GM18499 (cell line): Measurements from ENCODE around the gene OR51B2.
A peak's percentile ranks its signal among the peaks of the same experiment; 100 is the strongest.

Experiments used
- ATAC-seq: cut with Tn5 transposase; IDR thresholded peaks from one replicate; pipeline ENCODE4 v1.9.1; 2021; ENCODE audit warnings: moderate number of reproducible peaks; ENCODE audit not compliant: insufficient read depth, unreplicated experiment

The OR51B2 gene

DNA sequence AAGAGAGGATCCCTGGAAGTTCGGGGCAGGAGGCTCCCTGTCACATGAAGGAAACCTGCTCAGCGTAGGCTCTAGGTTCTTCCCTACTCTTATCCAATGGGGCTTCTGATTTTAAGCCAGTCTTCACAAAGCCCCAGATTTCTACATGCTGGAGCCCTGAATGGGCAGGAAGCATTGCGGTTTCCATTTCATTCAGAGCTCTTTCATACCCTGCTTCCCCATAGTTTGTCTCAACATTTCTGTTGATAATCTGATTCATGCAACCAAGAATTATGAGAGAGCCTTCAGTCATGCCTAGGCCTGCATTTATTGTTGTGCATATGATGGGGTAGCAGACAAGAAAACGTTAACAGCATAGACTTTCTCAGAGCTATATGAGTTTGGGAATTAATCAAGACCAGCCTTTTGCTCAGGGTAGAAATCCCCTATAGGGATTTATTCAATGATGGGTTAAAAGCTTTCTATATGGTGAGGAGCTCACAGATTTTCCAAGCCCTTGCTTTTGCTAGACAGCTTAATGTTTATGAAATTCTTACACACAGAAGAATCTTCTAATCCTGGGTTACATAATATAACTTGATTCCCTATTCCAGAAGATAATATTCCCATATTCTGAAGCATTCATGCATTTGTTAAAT is 38.3 kb downstream of the OR51B2 start:
- ATAC-seq, result no peak

DNA sequence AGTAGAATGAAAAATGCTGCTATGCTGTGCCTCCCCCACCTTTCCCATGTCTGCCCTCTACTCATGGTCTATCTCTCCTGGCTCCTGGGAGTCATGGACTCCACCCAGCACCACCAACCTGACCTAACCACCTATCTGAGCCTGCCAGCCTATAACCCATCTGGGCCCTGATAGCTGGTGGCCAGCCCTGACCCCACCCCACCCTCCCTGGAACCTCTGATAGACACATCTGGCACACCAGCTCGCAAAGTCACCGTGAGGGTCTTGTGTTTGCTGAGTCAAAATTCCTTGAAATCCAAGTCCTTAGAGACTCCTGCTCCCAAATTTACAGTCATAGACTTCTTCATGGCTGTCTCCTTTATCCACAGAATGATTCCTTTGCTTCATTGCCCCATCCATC is 39.5 kb downstream of the OR51B2 start:
- ATAC-seq, result no peak

DNA sequence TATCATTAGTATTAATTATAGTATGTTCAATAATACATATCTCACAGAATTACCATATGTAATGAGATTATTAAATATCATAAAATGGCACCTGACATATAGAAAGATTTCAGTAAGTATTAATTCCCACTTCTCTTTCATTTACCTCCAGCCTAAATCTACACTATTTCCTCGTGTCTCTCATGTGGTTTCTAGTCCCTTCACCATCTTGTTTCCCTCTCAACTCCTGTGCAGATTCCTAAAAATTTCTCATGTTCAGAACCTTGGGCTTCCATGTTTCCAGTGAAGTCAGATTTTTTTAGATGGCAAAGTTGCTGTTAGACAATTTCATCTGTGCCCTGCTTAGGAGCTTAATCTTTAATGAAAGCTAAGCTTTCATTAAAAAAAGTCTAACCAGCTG is 40.2 kb downstream of the OR51B2 start:
- no peak for ATAC-seq

DNA sequence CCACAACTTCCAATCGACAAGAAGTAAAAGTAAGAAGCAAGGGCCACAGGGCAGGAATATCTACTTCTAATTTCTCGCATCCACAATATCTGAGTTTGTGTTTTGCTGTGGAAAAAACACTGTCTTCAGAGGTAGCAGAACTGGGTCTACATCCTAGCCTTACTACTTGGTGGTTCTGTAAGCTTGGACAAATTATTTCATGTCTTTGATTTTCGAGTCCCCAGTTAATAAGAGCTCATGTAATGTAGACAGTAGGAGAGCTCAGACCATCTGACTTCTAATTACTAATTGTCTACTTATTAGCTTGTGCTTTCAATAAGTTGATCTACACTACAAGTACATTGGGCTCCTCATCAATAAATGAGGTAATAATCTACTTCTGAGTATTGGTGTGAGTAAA is 41.0 kb downstream of the OR51B2 start:
- no peak for ATAC-seq

DNA sequence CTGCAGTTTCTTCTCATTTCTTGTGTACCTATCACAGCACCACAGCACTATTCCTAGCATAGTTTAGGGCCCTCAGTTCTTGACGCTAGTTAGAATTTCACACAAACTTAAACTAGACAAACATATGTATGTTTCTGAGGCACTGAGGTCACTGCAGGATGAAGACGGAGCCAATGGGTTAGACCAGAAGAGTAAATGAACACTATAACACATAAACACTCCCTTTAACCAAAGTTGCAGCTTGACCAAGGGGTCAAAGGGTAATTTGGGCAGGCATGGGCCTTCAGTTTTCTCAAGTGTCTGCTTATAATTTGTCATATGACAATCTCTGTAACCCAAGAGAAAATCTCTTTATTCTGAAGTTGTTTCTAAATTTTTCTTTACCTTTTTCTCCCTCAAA is 41.5 kb downstream of the OR51B2 start:
- ATAC-seq, result no peak

DNA sequence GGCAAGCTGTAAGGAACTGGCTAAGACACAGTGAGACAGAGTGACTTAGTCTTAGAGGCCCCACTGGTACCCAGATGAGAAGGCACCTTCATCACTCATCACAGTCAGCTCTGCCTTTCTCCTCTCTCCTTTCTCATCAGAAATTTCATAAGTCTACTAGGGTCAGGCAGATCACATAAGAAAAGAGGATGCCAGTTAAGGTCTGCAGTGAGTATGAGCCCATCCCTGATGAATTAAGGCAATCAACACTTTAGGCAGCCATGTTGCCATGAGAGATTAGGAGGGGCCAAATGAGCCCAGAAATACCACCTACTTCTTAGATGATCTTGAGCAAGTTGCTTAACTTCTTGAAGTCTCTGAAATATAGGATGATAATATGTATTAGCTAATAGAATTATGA is 42.5 kb downstream of the OR51B2 start:
- no peak for ATAC-seq

DNA sequence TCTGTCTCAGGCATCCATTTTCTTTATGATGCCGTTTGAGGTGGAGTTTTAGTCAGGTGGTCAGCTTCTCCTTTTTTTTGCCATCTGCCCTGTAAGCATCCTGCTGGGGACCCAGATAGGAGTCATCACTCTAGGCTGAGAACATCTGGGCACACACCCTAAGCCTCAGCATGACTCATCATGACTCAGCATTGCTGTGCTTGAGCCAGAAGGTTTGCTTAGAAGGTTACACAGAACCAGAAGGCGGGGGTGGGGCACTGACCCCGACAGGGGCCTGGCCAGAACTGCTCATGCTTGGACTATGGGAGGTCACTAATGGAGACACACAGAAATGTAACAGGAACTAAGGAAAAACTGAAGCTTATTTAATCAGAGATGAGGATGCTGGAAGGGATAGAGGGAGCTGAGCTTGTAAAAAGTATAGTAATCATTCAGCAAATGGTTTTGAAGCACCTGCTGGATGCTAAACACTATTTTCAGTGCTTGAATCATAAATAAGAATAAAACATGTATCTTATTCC is 43.5 kb downstream of the OR51B2 start:
- peak; percentile 91 for ATAC-seq

DNA sequence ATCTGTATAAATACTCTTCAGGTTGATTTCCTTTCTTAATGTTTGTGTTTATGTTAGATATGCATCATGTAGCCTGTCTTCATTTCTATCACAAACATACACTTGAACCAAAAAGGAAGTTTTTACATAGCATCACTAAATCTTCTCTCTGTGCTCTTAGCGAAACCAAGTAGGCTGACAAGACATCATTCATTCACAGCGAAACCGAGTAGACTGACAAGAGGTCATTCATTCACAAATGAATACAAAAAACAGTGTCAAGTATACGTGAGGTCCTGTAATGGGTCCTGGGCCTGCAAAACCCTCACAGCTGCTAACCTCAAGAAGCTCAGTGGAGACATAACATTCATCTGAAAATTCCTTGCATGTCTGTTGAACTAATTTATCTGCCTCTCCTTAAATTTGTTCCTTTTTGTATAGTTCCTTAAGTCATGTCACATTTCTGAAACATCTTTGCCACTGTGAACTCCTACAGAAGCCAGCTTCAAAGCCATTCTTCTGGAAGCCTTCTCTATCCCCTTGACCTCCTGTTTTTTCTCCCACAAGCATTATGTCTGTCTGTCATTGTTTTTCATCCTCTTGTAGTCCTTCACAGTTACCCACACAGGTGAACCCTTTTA is 44.5 kb downstream of the OR51B2 start:
- no peak for ATAC-seq

DNA sequence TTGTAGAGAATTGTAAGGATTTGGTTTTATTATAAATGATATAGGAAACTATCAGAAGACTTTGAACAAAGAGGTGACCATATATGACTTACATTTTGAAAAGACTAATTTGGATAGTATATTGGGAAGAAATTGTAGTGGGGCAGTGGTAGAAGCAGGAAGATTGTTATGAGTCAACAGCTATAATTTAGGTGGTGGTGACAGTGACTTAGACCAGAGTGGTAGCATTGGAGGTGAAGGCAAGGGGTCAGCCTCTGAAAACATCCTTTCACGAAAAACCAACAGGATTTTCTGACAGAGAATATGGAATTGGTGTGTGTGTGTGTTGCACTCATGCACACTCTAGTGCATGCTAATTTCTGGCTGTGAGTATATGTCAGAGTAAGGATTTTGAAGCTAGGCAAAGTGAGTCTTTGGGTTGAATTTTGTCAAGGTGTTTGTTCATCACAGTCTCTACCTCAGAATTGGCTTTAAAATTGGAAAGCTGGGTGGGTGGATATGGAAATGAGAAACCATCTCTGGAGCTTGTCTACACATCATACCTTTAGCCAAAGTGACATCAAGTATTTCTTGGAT is 46.2 kb downstream of the OR51B2 start:
- peak; percentile 49 for ATAC-seq

DNA sequence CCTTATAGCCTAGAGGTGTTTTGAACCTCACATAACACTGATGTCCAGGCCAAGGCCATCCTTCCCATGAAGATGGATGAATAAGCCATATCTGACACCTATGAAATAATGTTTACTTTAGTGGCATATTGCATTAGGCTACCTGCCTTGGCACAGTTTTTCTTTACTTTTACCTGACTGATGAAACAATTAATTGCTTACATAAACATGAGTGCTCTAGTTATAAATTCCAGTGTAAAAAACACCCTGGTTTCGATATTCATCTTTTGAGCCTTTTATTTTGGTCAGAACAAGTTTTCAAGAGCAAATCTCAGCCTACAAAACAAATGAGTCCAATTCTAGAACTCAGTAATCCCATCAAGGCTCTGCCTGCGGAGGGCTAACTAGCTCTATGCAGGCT is 47.4 kb downstream of the OR51B2 start:
- no peak for ATAC-seq

DNA sequence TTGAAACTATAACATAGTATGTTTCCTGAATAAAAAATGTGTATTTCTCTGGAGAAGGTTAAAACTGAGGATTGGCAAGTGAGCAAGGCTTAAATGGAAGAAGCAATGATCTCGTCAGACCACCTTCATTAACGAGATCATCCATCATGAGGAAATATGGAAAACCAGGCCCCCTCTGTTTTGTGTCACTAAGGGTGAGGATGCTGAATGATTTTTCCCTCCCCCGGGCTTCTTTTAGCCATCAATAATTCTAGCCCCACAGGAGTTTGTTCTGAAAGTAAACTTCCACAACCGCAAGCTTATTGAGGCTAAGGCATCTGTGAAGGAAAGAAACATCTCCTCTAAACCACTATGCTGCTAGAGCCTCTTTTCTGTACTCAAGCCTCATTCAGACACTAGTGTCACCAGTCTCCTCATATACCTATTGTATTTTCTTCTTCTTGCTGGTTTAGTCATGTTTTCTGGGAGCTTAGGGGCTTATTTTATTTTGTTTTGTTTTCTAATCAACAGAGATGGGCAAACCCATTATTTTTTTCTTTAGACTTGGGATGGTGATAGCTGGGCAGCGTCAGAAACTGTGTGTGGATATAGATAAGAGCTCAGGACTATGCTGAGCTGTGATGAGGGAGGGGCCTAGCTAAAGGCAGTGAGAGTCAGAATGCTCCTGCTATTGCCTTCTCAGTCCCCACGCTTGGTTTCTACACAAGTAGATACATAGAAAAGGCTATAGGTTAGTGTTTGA is 48.6 kb downstream of the OR51B2 start:
- no peak for ATAC-seq

DNA sequence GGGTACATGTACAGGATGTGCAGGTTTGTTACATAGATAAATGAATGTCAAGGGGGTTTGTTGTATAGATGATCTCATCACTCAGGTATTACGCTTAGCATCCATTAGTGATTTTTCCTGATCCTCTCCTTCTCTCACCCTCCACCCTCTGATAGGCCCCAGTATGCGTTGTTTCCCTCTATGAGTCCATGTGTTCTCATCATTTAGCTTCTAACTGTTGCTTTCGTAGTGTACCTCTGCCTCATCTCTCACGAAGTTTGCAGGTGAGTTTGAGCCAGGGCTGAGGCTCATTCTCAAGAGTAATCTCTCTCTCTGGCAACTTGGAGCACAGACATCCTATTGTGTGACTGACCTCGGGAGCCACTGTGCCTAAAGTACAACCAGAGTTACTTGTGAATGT is 49.7 kb downstream of the OR51B2 start:
- no peak for ATAC-seq
